Dedifferentiated amniotic fluid mesenchymal stem cell (primary cell): Measurements from ENCODE around the gene JPH2.
"Not testable (repeated sequence)": the region's sequence is repeated elsewhere in the genome, so short reads cannot be mapped to it uniquely, and the experiment has no call there.

Experiments used
- DNase-seq: peaks from one replicate; pipeline ENCODE4 v3.0.0-alpha.2; 2016; ENCODE audit errors: extremely low spot score

The JPH2 gene

DNA sequence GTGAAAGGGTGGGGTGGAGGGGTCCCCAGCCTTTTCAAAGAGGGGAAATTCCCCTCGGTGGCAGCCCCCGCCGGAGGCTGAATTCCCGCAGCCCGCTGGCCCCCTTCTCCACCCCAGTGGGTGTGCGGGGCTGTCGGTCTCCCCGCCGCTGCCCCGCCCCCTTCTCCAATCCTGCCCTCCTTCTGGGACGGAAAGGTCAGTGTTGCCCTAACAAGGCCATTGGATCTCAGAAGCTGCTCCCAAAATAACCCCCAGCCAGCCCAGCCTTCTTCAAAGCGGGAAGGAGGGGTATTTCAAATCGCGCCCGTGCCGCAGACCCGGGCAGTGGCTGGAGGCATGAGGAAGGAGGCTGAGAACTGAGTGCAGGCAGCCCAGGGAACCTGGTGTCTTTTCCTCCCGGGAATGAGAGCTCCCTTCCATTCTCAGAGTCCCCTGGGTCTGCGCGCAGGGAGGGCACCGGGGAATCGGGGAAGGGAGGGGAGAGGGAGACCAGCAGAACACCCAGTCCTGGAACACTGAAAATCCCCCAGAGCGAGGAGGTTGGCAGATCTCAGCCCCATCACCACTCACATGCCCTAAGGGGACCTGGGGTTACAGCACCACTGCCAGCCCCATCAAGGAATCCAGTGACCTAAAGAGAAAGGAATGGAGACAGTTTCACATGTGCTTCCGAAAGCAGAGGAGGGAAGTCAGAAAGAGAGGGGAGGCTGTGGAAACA lies at the start of gene JPH2:
Gene JPH2 (minus strand): TSS at position 135 of the 718 bp plus-strand sequence. CDS start 483 bp downstream, outside the sequence.
- peak; percentile 72 for DNase-seq

DNA sequence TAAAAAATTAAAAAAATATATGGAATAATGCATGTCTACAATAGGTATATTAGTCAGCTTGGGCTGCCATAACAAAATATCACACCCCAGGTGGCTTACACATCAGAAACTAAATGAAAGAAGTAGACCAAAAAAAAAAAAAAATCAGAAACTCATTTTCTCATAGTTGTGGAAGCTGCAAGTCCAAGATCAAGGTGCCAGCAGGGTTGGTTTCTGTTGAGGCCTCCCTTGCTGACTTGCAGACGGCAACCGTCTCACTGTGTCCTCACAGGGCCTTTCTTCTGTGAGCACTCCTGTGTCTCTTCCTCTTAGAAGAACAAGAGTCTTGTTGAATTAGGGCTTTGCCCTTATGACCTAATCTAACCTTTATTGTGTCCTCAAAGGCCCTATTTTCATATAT lies 48.7 kb upstream of the JPH2 start:
- no peak for DNase-seq

DNA sequence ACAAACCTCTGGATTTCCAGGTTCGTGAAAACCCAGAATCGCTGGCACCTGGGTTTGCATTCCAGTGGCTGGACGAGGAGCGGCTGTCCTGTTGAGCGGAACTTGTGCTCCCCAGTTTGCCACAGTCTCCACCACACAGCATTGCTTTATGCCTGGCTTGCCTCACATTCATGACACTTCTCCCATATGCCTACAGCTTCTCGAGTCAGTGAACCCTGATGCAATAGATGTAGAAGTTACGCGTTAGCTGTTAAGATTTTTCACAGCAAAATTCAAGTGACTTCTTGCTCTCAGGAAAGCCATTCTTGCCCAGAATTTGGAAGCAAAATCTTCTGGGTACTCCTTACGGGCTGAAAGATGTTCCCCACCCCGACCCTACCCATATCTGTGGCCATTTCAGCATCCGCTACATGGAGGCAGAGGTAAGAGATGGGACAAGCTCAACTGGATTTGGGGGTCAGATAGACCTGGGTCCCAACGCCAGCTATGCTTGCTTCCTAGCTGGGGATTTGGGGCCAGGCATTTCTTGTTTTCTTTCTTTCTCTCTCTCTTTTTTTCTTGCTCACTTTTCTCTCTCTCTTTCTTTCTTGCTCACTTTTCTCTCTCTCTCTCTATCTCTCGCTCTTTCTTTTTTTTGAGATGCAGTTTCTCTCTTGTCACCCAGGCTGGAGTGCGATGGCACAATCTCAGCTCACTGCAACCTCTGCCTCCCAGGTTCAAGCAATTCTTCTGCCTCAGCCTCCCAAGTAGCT lies 47.8 kb upstream of the JPH2 start:
- no peak for DNase-seq

DNA sequence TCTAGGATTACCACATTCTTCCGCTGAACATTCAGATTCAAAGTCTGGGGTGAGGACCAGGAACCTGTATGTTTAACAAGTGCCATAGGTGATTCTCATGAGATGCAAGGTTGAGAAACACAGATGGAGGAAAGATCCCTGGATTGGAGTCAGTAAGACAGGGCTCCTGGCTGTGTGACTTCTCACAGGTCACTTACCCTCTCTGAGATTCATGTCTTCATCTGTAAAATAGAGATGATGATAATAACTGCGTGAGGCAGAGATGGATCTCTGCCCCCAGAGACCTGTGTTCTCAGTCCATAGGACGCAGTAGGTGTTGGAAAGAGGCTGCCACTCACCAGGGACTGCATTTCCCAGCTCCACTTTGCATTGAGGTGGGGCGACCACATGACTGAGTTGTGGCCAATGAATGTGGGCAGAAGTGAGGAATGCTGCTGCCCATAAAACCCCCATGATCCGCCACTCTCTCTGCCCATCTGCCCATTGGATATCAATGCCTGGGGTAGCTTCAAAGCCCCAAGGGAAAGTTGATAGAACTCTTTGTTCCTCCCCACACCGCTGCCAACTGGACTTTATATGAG lies 46.5 kb upstream of the JPH2 start:
- no peak for DNase-seq

DNA sequence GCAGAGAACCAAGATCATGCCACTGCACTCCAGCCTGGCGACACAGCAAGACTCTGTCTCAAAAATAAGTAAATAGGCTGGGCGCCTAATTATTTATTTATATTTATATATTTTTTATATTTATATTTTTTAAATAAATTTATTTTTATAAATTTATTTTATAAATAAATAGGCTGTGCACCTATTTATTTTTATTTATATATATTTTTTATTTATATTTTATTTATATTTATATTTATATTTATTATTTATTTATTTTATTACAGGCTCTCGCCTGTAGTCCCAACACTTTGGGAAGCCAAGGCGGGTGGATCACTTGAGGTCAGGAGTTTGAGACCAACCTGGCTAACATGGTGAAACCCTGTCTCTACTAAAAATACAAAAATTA lies 45.5 kb upstream of the JPH2 start:
- not testable (repeated sequence) for DNase-seq

DNA sequence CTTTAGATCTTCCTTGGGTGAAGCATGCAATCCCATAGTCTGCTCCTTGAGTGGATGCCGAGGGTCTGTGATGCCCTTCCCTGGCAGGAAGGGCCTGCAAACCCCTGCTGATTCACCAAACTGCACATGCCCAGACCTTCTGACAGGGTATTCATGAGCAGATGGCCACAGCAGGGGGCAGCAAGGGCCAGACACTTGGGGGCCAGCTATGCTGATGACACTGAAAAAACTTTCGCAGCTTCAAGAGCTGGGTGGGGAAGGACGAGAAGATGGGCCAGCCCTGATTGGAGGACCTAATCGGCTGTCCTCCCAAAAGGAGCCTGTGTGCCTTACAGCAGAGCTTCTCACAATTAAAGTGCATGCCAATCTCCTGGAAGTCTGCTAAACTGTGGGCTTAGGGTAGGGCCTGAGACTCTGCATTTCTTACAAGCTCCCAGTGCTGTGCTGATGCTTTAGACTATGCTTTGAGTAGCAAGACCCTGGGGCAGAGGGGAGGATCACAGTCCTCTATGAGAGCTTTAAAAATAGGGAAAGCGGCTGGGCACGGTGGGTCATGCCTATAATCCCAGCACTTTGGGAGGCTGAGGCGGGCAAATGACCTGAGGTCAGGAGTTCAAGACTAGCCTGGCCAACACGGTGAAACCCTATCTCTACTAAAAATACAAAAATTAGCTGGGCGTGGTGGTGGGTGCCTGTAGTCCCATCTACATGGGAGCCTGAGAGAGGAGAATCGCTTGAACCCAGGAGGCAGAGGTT lies 44.9 kb upstream of the JPH2 start:
- DNase-seq: no peak

DNA sequence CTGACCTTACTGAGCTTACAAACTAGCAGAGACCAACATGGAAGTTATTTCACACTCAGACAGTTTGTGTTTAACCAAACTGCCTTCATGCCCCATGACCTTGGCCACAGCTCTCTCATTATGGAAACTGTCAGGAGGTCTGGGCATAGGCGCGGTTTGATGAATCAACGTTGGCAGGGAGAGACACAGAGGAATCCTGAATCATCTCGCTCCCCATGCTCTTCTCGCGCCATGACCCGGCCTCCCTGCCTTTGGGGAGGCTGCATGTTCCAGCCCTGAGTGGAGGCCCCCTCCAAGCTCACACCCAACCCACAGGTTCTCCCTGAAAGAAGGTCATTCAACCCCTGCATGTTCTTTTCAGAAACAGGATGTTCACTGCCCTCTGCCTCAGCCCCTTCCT lies 44.2 kb upstream of the JPH2 start:
- no peak for DNase-seq

DNA sequence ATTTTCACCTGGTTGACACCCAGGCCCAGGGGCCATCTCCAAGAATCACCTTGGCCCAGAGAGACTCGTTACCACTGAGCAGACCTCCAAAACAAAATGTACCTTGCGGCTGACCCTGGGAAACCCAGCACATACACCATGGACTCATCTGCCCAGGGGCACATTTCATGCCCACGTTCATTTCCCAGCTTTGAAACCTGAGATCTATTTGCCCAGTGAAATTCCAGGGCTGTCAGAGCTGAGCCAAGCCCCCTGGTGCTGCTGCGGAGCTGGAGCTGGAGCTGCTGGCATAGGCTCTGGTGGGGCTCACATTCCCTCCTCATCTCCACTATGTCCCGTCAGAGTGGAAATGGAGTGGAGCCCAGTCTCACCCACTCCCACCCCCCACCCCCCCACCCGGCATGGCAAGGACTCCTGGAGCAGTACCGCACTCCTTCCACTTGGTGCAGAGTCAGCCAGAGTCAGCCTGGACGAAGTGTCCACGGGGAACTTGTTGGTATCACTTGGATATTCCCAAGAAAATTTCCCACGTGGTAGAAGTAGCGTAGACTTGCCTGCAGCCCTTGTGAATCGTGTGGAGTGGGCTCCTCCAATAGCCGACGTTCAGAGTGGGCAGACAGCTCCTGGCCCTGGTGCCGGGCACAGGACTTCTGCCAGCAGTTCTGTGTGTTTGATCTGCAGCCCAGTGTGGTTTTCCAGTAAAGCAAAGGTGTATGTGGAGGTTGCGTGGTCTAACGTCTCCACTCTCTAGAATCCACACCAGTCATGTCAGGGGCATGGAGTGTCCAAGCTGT lies 41.7 kb upstream of the JPH2 start:
- DNase-seq: no peak

DNA sequence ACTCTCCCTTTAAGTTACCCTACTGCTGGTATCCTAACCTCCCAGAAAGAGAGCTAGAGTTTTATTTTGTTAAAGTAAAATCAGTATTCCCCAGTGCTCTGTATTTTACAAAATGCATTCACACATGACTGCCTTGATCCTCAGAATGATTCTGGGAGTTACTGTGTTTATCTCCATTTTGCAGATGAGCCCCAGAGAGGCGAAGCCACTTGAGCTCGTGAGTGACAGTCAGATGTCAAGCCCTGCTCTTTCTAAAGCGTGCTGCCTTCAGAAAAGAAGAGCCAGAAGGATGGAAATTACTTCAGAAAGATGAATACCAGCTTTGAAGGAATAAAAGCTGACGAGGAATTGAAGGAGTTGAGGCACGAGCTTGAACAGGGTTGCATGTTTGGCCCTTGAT lies 37.6 kb upstream of the JPH2 start:
- DNase-seq: no peak

DNA sequence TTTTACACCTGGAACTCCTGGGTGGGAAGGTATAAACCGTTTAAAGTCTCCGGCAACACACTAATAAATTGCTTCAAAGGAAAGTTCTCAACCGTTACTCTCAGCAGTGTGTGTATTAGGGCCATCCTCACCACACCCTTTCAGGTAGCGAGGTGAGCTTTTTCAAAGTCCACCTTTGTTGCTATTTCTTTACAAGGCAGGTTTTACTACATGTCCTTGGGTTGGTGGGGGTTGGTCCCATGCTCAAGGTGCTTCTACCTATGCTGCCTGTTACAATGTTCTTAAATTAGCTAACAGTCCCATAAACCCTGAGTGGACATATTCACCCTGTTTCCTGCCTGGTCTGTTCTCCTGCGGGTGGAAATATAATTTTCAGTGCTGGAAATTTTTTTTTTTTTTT lies 36.7 kb upstream of the JPH2 start:
- no peak for DNase-seq

DNA sequence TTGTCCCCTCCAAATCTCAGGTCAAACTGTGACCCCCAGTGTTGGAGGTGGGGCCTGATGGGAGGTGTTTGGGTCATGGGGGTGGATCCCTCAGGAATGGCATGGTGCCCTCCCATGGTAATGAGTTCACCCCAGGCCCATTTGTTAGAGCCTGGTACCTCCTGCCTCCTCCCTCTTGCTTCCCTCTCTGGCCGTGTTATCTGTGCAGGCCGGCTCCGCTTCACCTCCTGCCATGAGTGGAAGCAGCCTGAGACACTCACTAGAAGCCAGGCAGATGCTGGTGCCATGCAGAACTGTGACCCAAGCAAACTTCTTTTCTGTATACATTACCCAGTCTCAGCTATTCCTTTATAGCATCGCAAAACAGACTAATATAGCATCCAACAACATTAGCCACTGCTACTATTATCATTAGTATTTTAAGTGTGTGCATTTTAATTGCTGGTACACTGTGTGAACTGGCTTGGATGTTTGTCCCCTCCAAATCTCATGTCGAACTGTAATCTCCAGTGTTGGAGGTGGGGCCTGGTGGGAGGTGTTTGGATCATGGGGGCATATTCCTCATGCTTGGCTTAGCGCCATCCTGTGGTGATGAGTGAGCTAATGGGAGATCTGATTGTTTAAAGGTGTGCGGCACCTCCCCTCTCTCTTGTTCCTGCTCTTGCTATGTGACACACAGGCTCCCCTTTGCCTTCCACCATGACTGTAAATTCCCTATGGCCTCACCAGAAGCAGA lies 35.8 kb upstream of the JPH2 start:
- DNase-seq: no peak

DNA sequence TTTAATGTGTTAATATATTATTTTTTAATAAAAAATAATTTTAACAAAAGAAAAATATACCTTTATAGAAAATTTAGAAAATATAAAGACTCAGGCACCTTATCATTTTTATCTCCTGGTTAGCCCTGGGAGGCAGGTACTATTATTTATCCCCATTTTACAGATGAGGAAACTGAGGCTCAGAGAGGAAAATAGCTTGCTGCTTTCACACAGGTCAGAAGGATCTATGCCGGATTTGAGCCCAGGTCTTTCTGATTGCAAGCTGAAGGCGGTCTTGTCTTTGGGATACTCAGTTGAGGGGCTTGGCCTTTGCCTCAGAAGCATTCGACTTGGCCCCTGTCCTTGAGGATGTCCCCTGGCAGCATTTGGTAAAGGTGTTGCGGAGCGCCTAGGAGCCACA lies 35.0 kb upstream of the JPH2 start:
- DNase-seq: no peak

DNA sequence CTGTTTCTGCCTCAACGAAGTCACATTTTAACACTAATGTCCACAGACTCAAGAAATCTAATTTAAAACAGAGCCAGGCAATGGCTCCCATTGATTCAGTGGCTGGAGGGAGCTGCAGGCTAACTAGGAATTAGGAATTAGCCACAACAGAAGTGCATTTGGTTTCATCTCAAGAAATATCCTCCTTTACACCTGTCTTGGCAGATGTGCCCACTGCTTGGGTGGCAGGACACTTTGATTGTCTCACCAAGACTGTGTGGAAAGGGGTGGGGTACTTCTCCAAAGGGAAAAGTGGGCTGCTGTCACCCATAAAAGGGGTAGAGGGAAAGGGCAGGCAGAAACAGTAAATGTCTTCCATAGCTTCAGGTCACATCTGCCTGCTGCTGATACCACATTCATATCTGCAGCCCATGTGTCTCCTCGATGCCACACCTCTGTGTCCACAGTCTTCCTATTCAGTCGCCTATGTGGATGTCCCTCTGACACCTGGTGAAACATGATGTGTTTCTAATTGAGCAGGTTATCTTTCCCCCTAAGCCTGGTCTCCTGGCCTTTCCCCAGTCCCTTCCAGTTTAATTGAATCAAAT lies 34.5 kb upstream of the JPH2 start:
- DNase-seq: no peak

DNA sequence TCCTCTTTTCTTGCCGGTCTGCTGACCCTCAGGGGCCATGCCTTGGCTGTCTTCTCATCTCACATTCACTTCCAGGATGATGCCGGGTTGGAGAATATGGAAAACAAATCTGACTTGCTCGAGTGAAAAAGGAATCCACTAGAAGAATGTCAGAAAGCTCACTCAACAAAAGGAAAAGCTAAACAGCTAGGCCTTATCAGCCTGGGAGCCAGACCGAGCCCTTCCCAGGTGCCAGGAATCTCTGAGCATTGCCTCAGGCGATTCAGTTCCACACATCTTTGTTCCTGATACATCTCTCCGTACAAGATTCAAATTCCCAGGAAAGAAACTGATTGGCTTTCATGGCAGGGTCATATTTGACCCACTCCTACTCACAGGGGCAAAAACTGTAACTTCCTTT lies 32.8 kb upstream of the JPH2 start:
- DNase-seq: no peak

DNA sequence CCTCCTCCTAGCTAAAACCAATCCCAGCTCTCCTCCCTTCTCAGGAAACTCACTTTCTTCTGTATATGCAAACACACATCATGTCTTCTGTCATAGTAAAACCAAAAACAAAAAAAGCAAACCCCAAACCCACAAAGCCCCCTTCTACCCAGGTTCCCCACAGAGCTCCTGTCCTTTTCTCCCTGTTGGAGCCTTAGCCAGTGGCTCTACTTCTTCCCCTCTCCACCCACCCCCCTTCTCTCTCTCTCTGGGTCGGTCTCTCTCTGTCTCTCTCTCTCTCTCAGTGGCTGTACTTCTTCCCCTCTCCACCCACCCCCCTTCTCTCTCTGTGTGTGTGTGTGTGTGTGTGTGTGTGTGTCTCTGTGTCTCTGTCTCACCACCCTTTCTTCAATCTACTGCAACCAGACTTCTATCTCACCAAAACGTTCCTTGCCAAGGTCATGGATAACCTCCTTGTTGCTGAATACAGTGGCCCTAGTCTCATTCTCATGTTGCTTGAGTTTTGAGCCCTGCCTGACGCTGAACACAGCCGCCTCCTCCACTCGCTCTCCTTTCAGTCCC lies 32.3 kb upstream of the JPH2 start:
- no peak for DNase-seq

DNA sequence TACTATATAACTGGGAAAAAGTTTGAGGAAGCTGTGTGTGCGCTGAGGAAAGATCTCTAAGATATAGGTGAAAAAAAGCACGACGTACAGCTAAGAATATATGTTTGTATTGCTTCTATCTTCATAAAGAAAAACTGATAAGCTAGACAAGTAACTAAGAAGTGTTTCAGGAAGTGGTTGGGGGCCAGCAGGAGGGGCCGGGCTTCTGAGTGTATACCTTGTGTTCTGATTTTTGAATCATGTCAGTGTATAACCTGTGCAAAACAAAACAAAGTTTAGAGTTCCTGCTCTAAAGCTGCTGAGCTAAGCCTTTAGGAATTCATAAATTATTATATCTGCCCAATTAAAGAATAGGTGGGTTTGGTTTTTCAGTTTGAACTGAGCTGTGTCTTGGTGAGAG lies 31.5 kb upstream of the JPH2 start:
- DNase-seq: no peak

DNA sequence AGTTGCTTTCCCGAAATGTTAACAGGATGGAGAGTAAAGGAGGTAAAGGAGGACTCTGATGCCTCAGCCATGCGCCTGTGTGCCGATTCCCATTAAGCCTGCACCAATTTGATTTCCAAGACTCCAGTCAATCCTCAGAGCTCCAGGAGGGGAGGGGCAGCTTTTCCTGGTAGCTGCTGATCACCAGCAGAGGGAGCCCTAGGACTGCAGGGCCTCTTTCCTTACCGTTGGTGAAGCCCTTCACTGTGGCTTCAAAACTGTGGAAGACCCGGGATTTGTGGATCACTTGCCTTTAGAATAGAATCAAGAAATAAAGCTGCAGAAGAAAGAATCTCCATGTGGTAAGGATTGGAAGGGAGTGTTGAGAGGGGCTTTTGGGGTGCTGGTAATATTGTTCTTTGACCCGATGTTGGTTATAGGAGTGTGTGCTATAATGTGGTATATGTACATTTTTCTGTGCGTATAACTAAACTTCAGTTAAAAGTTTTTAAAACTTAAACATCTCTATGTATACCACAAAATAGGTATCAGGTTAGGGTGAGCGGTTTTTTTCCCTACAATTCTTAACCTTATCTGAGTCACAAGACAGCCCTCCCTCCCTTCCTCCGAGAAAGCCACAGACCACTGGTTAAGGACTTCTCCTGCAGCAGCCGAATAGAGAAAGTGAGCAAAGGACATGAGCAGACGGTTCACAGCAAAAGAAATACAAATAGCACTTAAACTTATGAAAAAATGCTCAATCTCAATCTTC lies 30.5 kb upstream of the JPH2 start:
- DNase-seq: peak; percentile 35

DNA sequence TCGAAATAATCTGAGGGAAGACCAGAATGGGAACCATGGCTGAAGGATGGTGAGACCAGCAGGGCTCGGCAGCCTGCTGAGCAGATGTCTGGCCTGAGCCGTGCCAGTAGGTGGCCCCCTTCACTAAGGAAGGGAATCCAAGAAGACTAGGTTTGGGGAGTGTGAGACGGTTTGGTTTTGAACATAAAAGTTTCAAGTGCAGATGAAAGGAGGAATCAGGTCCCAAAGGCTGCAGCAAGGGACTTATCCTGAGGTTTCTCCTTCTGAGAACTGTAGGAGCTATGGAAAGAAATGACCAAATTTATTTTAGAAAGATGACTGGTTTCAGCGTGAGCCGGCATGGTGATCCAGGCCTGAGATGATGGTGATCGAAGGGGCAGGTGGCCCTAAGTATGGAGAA lies 28.1 kb upstream of the JPH2 start:
- DNase-seq: peak; percentile 48

DNA sequence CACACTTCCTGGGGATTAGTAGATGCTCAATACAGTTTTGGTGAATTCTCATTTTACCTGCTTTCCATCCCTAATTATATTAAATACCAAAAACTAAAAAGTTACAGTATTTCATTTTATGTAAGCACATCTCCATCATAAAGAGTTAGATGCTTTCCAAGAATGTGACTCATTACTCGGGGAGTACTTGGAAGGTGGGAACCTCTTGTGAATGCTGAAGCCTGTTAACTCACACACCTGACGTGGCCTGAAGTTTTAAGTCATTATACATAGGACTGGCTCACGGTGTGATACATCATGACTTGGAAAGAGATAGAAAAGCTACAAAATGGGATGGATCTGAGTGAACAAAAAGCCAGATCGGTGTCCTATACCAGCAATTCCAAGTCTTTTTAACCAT lies 25.8 kb upstream of the JPH2 start:
- DNase-seq: no peak
